Measurements from ENCODE around the gene POLA1.

POLA1 gene

DNA sequence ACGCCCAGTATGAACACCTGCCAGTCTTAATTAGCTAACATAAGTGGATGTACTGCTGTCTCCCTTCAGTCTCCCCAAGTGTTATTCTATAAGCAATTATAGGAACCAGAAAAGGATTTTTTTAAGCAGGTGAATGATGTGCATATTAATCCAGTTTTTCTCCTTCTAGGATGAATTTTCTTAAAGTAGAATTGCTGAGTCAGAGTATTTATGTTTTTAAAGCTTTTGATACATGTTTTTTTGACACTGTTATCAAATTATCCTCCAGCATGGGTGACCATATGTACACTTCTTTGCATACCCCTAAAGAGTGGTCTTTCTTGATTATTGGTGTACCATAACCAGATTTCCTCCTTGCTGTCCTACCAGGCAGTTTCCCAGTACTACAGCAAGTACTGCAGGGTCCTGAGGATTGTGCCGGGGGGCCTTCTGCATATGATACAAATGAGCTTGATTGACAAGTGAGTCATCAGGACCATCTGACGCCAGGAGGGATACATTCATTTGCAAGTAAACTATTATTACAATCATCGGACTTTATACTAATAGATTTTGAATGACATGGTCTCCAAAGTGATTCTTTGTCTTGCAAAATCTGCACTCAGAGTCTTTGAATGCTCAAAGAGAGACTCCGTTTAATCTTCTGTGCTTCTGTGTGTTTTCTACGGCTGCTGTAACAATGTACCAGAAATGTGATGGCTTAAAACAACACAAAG is 35.9 kb upstream of the POLA1 start:
- POLR2A ChIA-PET: no interaction called here
- H3K27ac ChIP-seq (ENCODE audit: extremely low read depth, low read depth, low read length): no peak overlapping the region
- no peak for TF ChIP-seq ZNF664 (tag by site-specific recombination; IDR thresholded peaks at IDR 0.05)
- TF ChIP-seq, protein P1, sequence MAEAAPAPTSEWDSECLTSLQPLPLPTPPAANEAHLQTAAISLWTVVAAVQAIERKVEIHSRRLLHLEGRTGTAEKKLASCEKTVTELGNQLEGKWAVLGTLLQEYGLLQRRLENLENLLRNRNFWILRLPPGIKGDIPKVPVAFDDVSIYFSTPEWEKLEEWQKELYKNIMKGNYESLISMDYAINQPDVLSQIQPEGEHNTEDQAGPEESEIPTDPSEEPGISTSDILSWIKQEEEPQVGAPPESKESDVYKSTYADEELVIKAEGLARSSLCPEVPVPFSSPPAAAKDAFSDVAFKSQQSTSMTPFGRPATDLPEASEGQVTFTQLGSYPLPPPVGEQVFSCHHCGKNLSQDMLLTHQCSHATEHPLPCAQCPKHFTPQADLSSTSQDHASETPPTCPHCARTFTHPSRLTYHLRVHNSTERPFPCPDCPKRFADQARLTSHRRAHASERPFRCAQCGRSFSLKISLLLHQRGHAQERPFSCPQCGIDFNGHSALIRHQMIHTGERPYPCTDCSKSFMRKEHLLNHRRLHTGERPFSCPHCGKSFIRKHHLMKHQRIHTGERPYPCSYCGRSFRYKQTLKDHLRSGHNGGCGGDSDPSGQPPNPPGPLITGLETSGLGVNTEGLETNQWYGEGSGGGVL (tag by site-specific recombination; IDR thresholded peaks at IDR 0.05): no peak
- TF ChIP-seq, protein P2, sequence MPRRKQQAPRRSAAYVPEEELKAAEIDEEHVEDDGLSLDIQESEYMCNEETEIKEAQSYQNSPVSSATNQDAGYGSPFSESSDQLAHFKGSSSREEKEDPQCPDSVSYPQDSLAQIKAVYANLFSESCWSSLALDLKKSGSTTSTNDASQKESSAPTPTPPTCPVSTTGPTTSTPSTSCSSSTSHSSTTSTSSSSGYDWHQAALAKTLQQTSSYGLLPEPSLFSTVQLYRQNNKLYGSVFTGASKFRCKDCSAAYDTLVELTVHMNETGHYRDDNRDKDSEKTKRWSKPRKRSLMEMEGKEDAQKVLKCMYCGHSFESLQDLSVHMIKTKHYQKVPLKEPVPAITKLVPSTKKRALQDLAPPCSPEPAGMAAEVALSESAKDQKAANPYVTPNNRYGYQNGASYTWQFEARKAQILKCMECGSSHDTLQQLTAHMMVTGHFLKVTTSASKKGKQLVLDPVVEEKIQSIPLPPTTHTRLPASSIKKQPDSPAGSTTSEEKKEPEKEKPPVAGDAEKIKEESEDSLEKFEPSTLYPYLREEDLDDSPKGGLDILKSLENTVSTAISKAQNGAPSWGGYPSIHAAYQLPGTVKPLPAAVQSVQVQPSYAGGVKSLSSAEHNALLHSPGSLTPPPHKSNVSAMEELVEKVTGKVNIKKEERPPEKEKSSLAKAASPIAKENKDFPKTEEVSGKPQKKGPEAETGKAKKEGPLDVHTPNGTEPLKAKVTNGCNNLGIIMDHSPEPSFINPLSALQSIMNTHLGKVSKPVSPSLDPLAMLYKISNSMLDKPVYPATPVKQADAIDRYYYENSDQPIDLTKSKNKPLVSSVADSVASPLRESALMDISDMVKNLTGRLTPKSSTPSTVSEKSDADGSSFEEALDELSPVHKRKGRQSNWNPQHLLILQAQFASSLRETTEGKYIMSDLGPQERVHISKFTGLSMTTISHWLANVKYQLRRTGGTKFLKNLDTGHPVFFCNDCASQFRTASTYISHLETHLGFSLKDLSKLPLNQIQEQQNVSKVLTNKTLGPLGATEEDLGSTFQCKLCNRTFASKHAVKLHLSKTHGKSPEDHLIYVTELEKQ (tag by site-specific recombination; IDR thresholded peaks at IDR 0.05; ENCODE audit: borderline replicate concordance): no peak
- TF ChIP-seq ZNF510 (tag by site-specific recombination; IDR thresholded peaks at IDR 0.05; ENCODE audit: insufficient replicate concordance): no peak
- TF ChIP-seq, protein P3, sequence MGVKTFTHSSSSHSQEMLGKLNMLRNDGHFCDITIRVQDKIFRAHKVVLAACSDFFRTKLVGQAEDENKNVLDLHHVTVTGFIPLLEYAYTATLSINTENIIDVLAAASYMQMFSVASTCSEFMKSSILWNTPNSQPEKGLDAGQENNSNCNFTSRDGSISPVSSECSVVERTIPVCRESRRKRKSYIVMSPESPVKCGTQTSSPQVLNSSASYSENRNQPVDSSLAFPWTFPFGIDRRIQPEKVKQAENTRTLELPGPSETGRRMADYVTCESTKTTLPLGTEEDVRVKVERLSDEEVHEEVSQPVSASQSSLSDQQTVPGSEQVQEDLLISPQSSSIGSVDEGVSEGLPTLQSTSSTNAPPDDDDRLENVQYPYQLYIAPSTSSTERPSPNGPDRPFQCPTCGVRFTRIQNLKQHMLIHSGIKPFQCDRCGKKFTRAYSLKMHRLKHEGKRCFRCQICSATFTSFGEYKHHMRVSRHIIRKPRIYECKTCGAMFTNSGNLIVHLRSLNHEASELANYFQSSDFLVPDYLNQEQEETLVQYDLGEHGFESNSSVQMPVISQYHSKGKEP (tag by site-specific recombination; IDR thresholded peaks at IDR 0.05): no peak
- TF ChIP-seq, protein P4, sequence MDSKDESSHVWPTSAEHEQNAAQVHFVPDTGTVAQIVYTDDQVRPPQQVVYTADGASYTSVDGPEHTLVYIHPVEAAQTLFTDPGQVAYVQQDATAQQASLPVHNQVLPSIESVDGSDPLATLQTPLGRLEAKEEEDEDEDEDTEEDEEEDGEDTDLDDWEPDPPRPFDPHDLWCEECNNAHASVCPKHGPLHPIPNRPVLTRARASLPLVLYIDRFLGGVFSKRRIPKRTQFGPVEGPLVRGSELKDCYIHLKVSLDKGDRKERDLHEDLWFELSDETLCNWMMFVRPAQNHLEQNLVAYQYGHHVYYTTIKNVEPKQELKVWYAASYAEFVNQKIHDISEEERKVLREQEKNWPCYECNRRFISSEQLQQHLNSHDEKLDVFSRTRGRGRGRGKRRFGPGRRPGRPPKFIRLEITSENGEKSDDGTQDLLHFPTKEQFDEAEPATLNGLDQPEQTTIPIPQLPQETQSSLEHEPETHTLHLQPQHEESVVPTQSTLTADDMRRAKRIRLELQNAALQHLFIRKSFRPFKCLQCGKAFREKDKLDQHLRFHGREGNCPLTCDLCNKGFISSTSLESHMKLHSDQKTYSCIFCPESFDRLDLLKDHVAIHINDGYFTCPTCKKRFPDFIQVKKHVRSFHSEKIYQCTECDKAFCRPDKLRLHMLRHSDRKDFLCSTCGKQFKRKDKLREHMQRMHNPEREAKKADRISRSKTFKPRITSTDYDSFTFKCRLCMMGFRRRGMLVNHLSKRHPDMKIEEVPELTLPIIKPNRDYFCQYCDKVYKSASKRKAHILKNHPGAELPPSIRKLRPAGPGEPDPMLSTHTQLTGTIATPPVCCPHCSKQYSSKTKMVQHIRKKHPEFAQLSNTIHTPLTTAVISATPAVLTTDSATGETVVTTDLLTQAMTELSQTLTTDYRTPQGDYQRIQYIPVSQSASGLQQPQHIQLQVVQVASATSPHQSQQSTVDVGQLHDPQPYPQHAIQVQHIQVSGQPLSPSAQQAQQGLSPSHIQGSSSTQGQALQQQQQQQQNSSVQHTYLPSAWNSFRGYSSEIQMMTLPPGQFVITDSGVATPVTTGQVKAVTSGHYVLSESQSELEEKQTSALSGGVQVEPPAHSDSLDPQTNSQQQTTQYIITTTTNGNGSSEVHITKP (tag by site-specific recombination; IDR thresholded peaks at IDR 0.05): no peak
- no peak for TF ChIP-seq ZNF426 (tag by site-specific recombination; IDR thresholded peaks at IDR 0.05)
- TF ChIP-seq, protein P5, sequence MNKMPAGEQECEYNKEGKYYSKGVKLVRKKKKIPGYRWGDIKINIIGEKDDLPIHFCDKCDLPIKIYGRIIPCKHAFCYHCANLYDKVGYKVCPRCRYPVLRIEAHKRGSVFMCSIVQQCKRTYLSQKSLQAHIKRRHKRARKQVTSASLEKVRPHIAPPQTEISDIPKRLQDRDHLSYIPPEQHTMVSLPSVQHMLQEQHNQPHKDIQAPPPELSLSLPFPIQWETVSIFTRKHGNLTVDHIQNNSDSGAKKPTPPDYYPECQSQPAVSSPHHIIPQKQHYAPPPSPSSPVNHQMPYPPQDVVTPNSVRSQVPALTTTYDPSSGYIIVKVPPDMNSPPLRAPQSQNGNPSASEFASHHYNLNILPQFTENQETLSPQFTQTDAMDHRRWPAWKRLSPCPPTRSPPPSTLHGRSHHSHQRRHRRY (tag by site-specific recombination; IDR thresholded peaks at IDR 0.05): no peak
- no peak for TF ChIP-seq ZNF596 (tag by site-specific recombination; IDR thresholded peaks at IDR 0.05)
- no peak for TF ChIP-seq ZNF221 (tag by site-specific recombination; IDR thresholded peaks at IDR 0.05; ENCODE audit: borderline replicate concordance)
- TF ChIP-seq KLF10 (tag by site-specific recombination; IDR thresholded peaks at IDR 0.05): no peak
- no peak for TF ChIP-seq ZBTB17 (tag by site-specific recombination; IDR thresholded peaks at IDR 0.05)
- no peak for TF ChIP-seq ZNF629 (tag by site-specific recombination; IDR thresholded peaks at IDR 0.05)
- H3K4me3 ChIP-seq (ENCODE audit: low read depth, low read length): no peak overlapping the region
- no peaks in the 10 kb centered on the region for H3K9me3 ChIP-seq (ENCODE audit: control insufficient read depth, insufficient read depth, low read depth, low read length)
- CTCF ChIA-PET: interaction anchor here (0.7 to 1.2 kb wide), 2 partner anchors 12 to 18 kb away, joined by 4 read pairs; no protein-coding TSS in a partner anchor
- no peaks in the 10 kb centered on the region for H3K4me1 ChIP-seq (ENCODE audit: control insufficient read depth, insufficient read depth, low read length)
- H3K36me3 ChIP-seq (ENCODE audit: control insufficient read depth in 2 of 2, insufficient read depth in 1 of 2, low read length in 2 of 2): no peaks in the 10 kb centered on the region
